ACC112 (cell line): ENCODE results near the gene ANKLE2.
"Not testable (repeated sequence)": the region's sequence is repeated elsewhere in the genome, so short reads cannot be mapped to it uniquely, and the experiment has no call there.

Experiments used
- H2AFZ ChIP-seq: fragments of 200-600 bp; sonication (generic); one replicate; pipeline ENCODE4 v1.6.0; 2017; ENCODE audit warnings: antibody characterized with exemption, low read length; ENCODE audit not compliant: unreplicated experiment
- H3K27ac ChIP-seq: fragments of 200-600 bp; sonication (generic); 2 replicates; pipeline ENCODE4 v1.5.1; 2014; ENCODE audit warnings: low read depth, mild to moderate bottlenecking, antibody characterized with exemption, low read length, moderate library complexity
- H3K27me3 ChIP-seq: fragments of 200-600 bp; sonication (generic); 2 replicates; pipeline ENCODE4 v1.6.1; 2014; ENCODE audit warnings: mild to moderate bottlenecking, antibody characterized with exemption, low read length, moderate library complexity, mixed read lengths; ENCODE audit not compliant: insufficient read depth
- H3K36me3 ChIP-seq: fragments of 200-600 bp; sonication (generic); 2 replicates; pipeline ENCODE4 v1.6.1; 2016; ENCODE audit warnings: mild to moderate bottlenecking, antibody characterized with exemption, low read length, moderate library complexity, mixed read lengths; ENCODE audit not compliant: insufficient read depth
- H3K4me1 ChIP-seq: fragments of 200-600 bp; sonication (generic); one replicate; pipeline ENCODE4 v1.6.1; 2016; ENCODE audit warnings: low read length, mixed read lengths; ENCODE audit not compliant: insufficient read depth, unreplicated experiment, control insufficient read depth
- H3K4me3 ChIP-seq: fragments of 200-600 bp; sonication (generic); 2 replicates; pipeline ENCODE4 v1.5.1; 2014; ENCODE audit warnings: mild to moderate bottlenecking, low read depth, low read length
- H3K79me2 ChIP-seq: fragments of 200-600 bp; sonication (generic); one replicate; pipeline ENCODE4 v1.6.0; 2016; ENCODE audit warnings: low read length; ENCODE audit not compliant: control insufficient read depth, unreplicated experiment, insufficient read depth

ANKLE2 gene

GRCh38 chr12:132795847-132796246 lies 34.2 kb upstream of the ANKLE2 start:
- no peak overlapping the region for H3K4me3 ChIP-seq
- H3K4me1 ChIP-seq = no peaks in the 10 kb centered on the region
- H3K79me2 ChIP-seq = peaks cover 25% of the 10 kb centered on the region
- H3K36me3 ChIP-seq = peaks cover 60% of the 10 kb centered on the region
- H3K27me3 ChIP-seq = no peaks in the 10 kb centered on the region
- no peak overlapping the region for H3K27ac ChIP-seq
- H2AFZ ChIP-seq = no peak overlapping the region

GRCh38 chr12:132791940-132792339 lies 30.3 kb upstream of the ANKLE2 start:
- H2AFZ ChIP-seq, H3K4me3 ChIP-seq, H3K27ac ChIP-seq, H3K27me3 ChIP-seq, H3K4me1 ChIP-seq: not testable (repeated sequence)
- H3K36me3 ChIP-seq = peaks cover 57% of the 10 kb centered on the region
- H3K79me2 ChIP-seq = peaks cover 21% of the 10 kb centered on the region

DNA sequence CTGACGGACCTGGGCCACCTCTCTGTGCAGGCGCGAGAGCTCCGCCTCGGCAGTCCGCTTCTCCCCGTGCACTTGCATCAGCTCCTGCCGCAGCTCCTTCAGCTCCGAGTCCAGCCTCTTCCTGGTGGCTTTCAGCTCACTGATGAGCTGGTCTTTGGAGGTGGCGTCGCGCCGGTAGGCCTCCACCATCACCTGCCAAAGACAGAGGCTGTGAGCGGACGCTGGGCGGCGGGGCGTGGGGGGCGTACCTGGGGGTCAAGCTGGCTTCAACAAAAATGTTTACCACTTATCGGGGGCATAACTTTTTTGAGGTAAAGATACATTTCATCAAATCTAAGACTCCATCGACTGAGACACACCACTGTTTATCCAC lies 27.5 kb upstream of the ANKLE2 start:
- peaks cover 43% of the 10 kb centered on the region for H3K36me3 ChIP-seq

GRCh38 chr12:132788375-132789098 lies 26.9 kb upstream of the ANKLE2 start:
- Histone ChIP-seq H3K4me3 (no peak overlapping the region), H3K27me3 (no peaks in the 10 kb centered on the region), H3K4me1 (no peaks in the 10 kb centered on the region), H3K27ac (no peak overlapping the region), H3K36me3 (peaks cover 37% of the 10 kb centered on the region), H2AFZ (no peak overlapping the region), H3K79me2 (peaks cover 7% of the 10 kb centered on the region)

More for the DNA sequence above, 27.5 kb upstream of the ANKLE2 start:
- Histone ChIP-seq H3K27me3 (no peaks in the 10 kb centered on the region), H3K79me2 (peaks cover 12% of the 10 kb centered on the region), H3K4me1 (no peaks in the 10 kb centered on the region), H3K4me3 (no peak overlapping the region), H3K27ac (no peak overlapping the region), H2AFZ (no peak overlapping the region)

- Histone ChIP-seq H2AFZ (no peak overlapping the region), H3K36me3 (peaks cover 37% of the 10 kb centered on the region), H3K27ac (no peak overlapping the region), H3K79me2 (peaks cover 6% of the 10 kb centered on the region), H3K27me3 (no peaks in the 10 kb centered on the region), H3K4me3 (no peak overlapping the region), H3K4me1 (no peaks in the 10 kb centered on the region)
These were observed 26.2 kb upstream of the ANKLE2 start for GRCh38 chr12:132787877-132788276.

DNA sequence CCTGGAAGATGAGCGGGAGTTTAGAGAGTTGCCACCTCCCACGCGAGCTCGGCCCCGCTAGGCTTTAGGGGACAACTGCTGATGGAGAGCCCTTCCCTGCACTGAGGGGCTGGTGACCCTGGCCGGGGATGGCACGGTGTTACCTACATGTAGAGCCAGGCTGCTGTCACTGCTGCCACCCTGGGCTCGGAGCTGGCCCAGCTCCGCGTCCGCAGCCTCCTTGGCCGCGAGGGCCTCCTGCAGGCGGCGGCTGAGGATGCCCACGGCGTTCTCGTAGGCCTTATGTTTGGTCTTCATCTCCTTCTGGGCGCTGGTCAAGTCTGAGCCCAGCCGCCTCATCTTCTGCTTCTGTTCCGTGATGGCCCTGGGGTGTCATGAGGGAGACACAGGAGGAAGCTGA lies 24.6 kb upstream of the ANKLE2 start:
- no peak overlapping the region for H3K27ac ChIP-seq
- H3K4me3 ChIP-seq = no peak overlapping the region
- no peaks in the 10 kb centered on the region for H3K4me1 ChIP-seq
- no peak overlapping the region for H2AFZ ChIP-seq
- H3K27me3 ChIP-seq = no peaks in the 10 kb centered on the region
- H3K36me3 ChIP-seq = peaks cover 33% of the 10 kb centered on the region
- peaks cover 6% of the 10 kb centered on the region for H3K79me2 ChIP-seq

GRCh38 chr12:132784580-132784979 lies 22.9 kb upstream of the ANKLE2 start:
- H3K79me2 ChIP-seq = peaks cover 6% of the 10 kb centered on the region
- no peak overlapping the region for H3K4me3 ChIP-seq
- H3K27me3 ChIP-seq = no peaks in the 10 kb centered on the region
- peaks cover 26% of the 10 kb centered on the region; the same call in 1 of the 2 replicates for H3K36me3 ChIP-seq
- no peak overlapping the region for H3K27ac ChIP-seq
- no peaks in the 10 kb centered on the region for H3K4me1 ChIP-seq
- no peak overlapping the region for H2AFZ ChIP-seq

GRCh38 chr12:132783917-132784531 lies 22.4 kb upstream of the ANKLE2 start:
- no peak overlapping the region for H2AFZ ChIP-seq
- H3K27me3 ChIP-seq = no peaks in the 10 kb centered on the region
- peaks cover 20% of the 10 kb centered on the region; the same call in 1 of the 2 replicates for H3K36me3 ChIP-seq
- peaks cover 5% of the 10 kb centered on the region for H3K79me2 ChIP-seq
- H3K4me1 ChIP-seq = no peaks in the 10 kb centered on the region
- H3K27ac ChIP-seq = no peak overlapping the region
- H3K4me3 ChIP-seq = no peak overlapping the region

- no peak overlapping the region for H3K4me3 ChIP-seq
- peaks cover 2% of the 10 kb centered on the region for H3K79me2 ChIP-seq
- no peaks in the 10 kb centered on the region for H3K27me3 ChIP-seq
- no peak overlapping the region for H3K27ac ChIP-seq
- H2AFZ ChIP-seq = no peak overlapping the region
- H3K4me1 ChIP-seq = no peaks in the 10 kb centered on the region
- peaks cover 18% of the 10 kb centered on the region; the same call in 1 of the 2 replicates for H3K36me3 ChIP-seq
These were observed 20.3 kb upstream of the ANKLE2 start for GRCh38 chr12:132781938-132782337.

DNA sequence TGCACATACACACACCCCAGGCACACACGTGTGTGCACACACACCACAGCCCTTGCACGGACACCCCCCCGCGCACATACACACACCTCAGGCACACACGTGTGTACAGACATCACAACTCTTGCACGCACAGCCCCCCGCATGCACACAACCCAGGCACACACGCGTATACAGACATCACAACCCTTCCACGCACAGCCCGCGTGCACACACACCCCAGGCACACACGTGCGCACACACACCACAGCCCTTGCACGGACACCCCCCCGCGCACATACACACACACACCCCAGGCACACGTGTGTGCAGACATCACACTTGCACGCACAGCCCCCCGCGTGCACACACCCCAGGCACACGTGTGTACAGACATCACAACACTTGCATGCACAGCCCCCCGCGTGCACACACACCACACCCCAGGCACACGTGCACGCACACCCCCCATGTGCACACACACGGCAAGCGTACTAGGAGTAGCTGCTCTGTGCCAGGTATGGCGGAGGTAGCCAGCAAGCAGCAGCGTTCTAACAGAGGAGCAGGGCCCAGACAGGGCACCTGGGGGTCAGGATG lies 18.2 kb upstream of the ANKLE2 start:
- H3K36me3 ChIP-seq = peaks cover 21% of the 10 kb centered on the region; the same call in 1 of the 2 replicates
- H2AFZ ChIP-seq = no peak overlapping the region
- H3K79me2 ChIP-seq = peaks cover 2% of the 10 kb centered on the region
- no peak overlapping the region for H3K27ac ChIP-seq
- H3K4me1 ChIP-seq = no peaks in the 10 kb centered on the region
- no peak overlapping the region for H3K4me3 ChIP-seq
- no peaks in the 10 kb centered on the region for H3K27me3 ChIP-seq

- H3K4me3 ChIP-seq = no peak overlapping the region
These were observed 16.0 kb upstream of the ANKLE2 start for GRCh38 chr12:132777614-132778013.

More at GRCh38 chr12:132777614-132778013, 16.0 kb upstream of the ANKLE2 start:
- Histone ChIP-seq H3K79me2 (no peaks in the 10 kb centered on the region), H3K36me3 (peaks cover 25% of the 10 kb centered on the region; the same call in 1 of the 2 replicates), H3K4me1 (no peaks in the 10 kb centered on the region), H3K27ac (no peak overlapping the region), H3K27me3 (no peaks in the 10 kb centered on the region), H2AFZ (no peak overlapping the region)
